GM23338 (cell line): ENCODE data around the gene SLC39A8. TPM values are rescaled to one million over a fixed set of nuclear protein-coding genes. Genes with fewer than 3 reads are reported as not detected.

Experiments
- ATAC-seq: fragments of 200-7000 bp; cut with Tn5 transposase; 3 replicates; pipeline ENCODE4 v1.9.1; 2020
- DNase-seq: peaks from one replicate; pipeline ENCODE4 v3.0.0-alpha.2; 2015; ENCODE audit warnings: low spot score
- H2AFZ ChIP-seq: fragments of 200-600 bp; sonication (generic); 2 replicates; pipeline ENCODE4 v1.8.0; 2016; ENCODE audit warnings: antibody characterized with exemption, mild to moderate bottlenecking, moderate library complexity
- H3F3A ChIP-seq: fragments of 200-600 bp; sonication (generic); replicated peaks from 2 replicates; pipeline ENCODE4 v1.8.0; 2017; ENCODE audit warnings: antibody characterized with exemption, mixed run types, low read depth
- H3K27ac ChIP-seq: fragments of 200-600 bp; sonication (generic); 2 replicates; pipeline ENCODE4 v1.6.1; 2016; ENCODE audit warnings: low read depth
- H3K27me3 ChIP-seq: fragments of 200-600 bp; sonication (generic); 2 replicates; pipeline ENCODE4 v1.8.0; 2016; ENCODE audit warnings: mild to moderate bottlenecking, mixed run types, moderate library complexity; ENCODE audit not compliant: insufficient read depth
- H3K36me3 ChIP-seq: fragments of 200-600 bp; sonication (generic); 2 replicates; pipeline ENCODE4 v1.8.0; 2016; ENCODE audit warnings: mild to moderate bottlenecking; ENCODE audit not compliant: insufficient read depth
- H3K4me1 ChIP-seq: fragments of 200-600 bp; sonication (generic); 2 replicates; pipeline ENCODE4 v1.8.0; 2016; ENCODE audit warnings: mild to moderate bottlenecking, moderate library complexity; ENCODE audit not compliant: insufficient read depth
- H3K4me2 ChIP-seq: fragments of 200-600 bp; sonication (generic); 2 replicates; pipeline ENCODE4 v1.7.1; 2017; ENCODE audit warnings: mixed run types
- H3K4me3 ChIP-seq: fragments of 200-600 bp; sonication (generic); 2 replicates; pipeline ENCODE4 v1.6.1; 2016; ENCODE audit warnings: mixed run types
- H3K79me2 ChIP-seq: fragments of 200-600 bp; sonication (generic); replicated peaks from 2 replicates; pipeline ENCODE4 v1.8.0; 2017; ENCODE audit warnings: mild to moderate bottlenecking; ENCODE audit not compliant: insufficient read depth
- H3K9me2 ChIP-seq: fragments of 200-600 bp; sonication (generic); 2 replicates; pipeline ENCODE4 v1.8.0; 2017; ENCODE audit not compliant: insufficient read depth
- H4K20me1 ChIP-seq: fragments of 200-600 bp; sonication (generic); replicated peaks from 2 replicates; pipeline ENCODE4 v1.8.0; 2017; ENCODE audit warnings: mild to moderate bottlenecking; ENCODE audit not compliant: insufficient read depth
- H3K27ac Mint-ChIP-seq: 2 replicates; pipeline ENCODE4 v1.8.0; 2020; ENCODE audit warnings: inconsistent platforms, mild to moderate bottlenecking, moderate library complexity, mixed read lengths
- H3K27me3 Mint-ChIP-seq: 3 replicates; pipeline ENCODE4 v1.8.0; 2022; ENCODE audit warnings: low read depth, mild to moderate bottlenecking, moderate library complexity, mixed read lengths, inconsistent platforms; ENCODE audit not compliant: insufficient read depth, poor library complexity
- H3K36me3 Mint-ChIP-seq: 3 replicates; pipeline ENCODE4 v1.8.0; 2021; ENCODE audit warnings: low read depth, mild to moderate bottlenecking, inconsistent platforms, moderate library complexity, mixed read lengths
- H3K4me1 Mint-ChIP-seq: 3 replicates; pipeline ENCODE4 v1.8.0; 2020; ENCODE audit warnings: mild to moderate bottlenecking, inconsistent platforms, mixed read lengths
- H3K4me3 Mint-ChIP-seq: 3 replicates; pipeline ENCODE4 v1.8.0; 2021; ENCODE audit warnings: moderate library complexity, mild to moderate bottlenecking, inconsistent platforms, mixed read lengths
- H3K9me3 Mint-ChIP-seq: 3 replicates; pipeline ENCODE4 v1.8.0; 2020; ENCODE audit warnings: moderate library complexity, mild to moderate bottlenecking, inconsistent platforms, mixed read lengths
- CREB1 ChIP-seq: fragments of 250-450 bp; sonication (Bioruptor Pico); IDR thresholded peaks from 2 replicates; pipeline ENCODE4 v1.5.0; 2020; ENCODE audit warnings: low read depth, mild to moderate bottlenecking, moderate library complexity
- CTCF ChIP-seq, 2 experiments: fragments of 200-600 bp in 1 of 2; sonication (generic) in 1 of 2; conservative IDR thresholded peaks; 2 replicates each; pipeline versions ENCODE4 v1.5.1 to v1.6.1; 2016 to 2017; ENCODE audit warnings: antibody characterized with exemption in 2 of 2, low read depth in 2 of 2, mild to moderate bottlenecking in 2 of 2, moderate library complexity in 1 of 2
- ETS1 ChIP-seq: IDR thresholded peaks from 2 replicates; pipeline ENCODE4 v1.6.1; 2016; ENCODE audit warnings: antibody characterized with exemption
- EZH2 ChIP-seq: fragments of 200-600 bp; sonication (generic); IDR thresholded peaks from one replicate; pipeline ENCODE4 v1.8.0; 2017; ENCODE audit warnings: antibody characterized with exemption, mild to moderate bottlenecking, low read depth; ENCODE audit not compliant: unreplicated experiment
- EZH2phosphoT487 ChIP-seq: fragments of 200-600 bp; sonication (generic); IDR thresholded peaks from one replicate; pipeline ENCODE4 v1.8.1; 2018; ENCODE audit warnings: antibody characterized with exemption; ENCODE audit not compliant: unreplicated experiment
- JUNB ChIP-seq: IDR thresholded peaks from one replicate; pipeline ENCODE4 v1.6.1; 2016; ENCODE audit warnings: antibody characterized with exemption; ENCODE audit not compliant: unreplicated experiment
- NANOG ChIP-seq: IDR thresholded peaks from 2 replicates; pipeline ENCODE4 v1.6.1; 2016; ENCODE audit warnings: antibody characterized with exemption, borderline replicate concordance
- POLR2AphosphoS5 ChIP-seq: IDR thresholded peaks from 2 replicates; pipeline ENCODE4 v1.6.1; 2016; ENCODE audit warnings: antibody characterized with exemption, low read depth
- REST ChIP-seq: IDR thresholded peaks from one replicate; pipeline ENCODE4 v1.6.1; 2018; ENCODE audit warnings: antibody characterized with exemption; ENCODE audit not compliant: unreplicated experiment
- STAT1 ChIP-seq: IDR thresholded peaks from one replicate; pipeline ENCODE4 v1.6.1; 2016; ENCODE audit warnings: antibody characterized with exemption; ENCODE audit not compliant: unreplicated experiment
- ZNF114 ChIP-seq: fragments of 250-450 bp; sonication (Bioruptor Pico); IDR thresholded peaks from 2 replicates; pipeline ENCODE4 v1.5.0; 2020; ENCODE audit warnings: mild to moderate bottlenecking, moderate library complexity
- ZNF331 ChIP-seq: fragments of 250-450 bp; sonication (Bioruptor Pico); IDR thresholded peaks from 2 replicates; pipeline ENCODE4 v1.5.0; 2020; ENCODE audit warnings: low read depth, mild to moderate bottlenecking, moderate library complexity
- ZNF462 ChIP-seq: fragments of 250-450 bp; sonication (Bioruptor Pico); IDR thresholded peaks from 2 replicates; pipeline ENCODE4 v1.5.0; 2020; ENCODE audit warnings: mild to moderate bottlenecking, moderate library complexity
- polyA plus RNA-seq: library from polyadenylated mRNA; unstranded; fragments of >200 nt; fragmentation: Nextera tagmentation; extraction: Ambion mirVana; gene quantifications from 2 replicates; pipeline ENCODE4 v1.2.1, GENCODE V29; 2016
- total RNA-seq: library from RNA; depleted of rRNA; stranded (reverse); fragments of >200 nt; shearing (Covaris generic); gene quantifications from 2 replicates; pipeline ENCODE4 v1.2.3, GENCODE V29; 2014

The SLC39A8 gene
- total and polyA plus RNA-seq, 2 experiments from 2014 or later = 20.1 to 42.5 TPM

- Histone ChIP-seq H3K9me2 (no peaks in the 10 kb centered on the region), H2AFZ (peak overlapping the region; percentile 9), H3K27me3 (peaks cover 19% of the 10 kb centered on the region), H3K4me2 (peak overlapping the region; percentile 97), H3K27ac (0 out of 2 replicates have a peak overlapping the region, but pooled peaks have one; percentile 42), H3K79me2 (peaks cover 24% of the 10 kb centered on the region), H3K4me3 (peak overlapping the region; percentile 82), H3K36me3 (no peaks in the 10 kb centered on the region), H4K20me1 (no peaks in the 10 kb centered on the region), H3F3A (no peaks in the 10 kb centered on the region), H3K4me1 (peaks cover 52% of the 10 kb centered on the region)
- Mint-ChIP-seq H3K27ac (no peak overlapping the region), H3K27me3 (peaks cover 22% of the 10 kb centered on the region), H3K4me3 (peak overlapping the region; percentile 85), H3K4me1 (peaks cover 53% of the 10 kb centered on the region), H3K9me3 (no peaks in the 10 kb centered on the region), H3K36me3 (no peaks in the 10 kb centered on the region)
- TF ChIP-seq POLR2AphosphoS5 = no peak
- no peak for TF ChIP-seq ZNF114 (CRISPR knock-in tag)
- TF ChIP-seq CTCF (conservative IDR thresholded peaks at IDR 0.05; ENCODE audit: low read depth in 2 of 2) = no peak
- TF ChIP-seq ZNF331 (CRISPR knock-in tag) = no peak
- TF ChIP-seq ETS1 = no peak
- no peak for TF ChIP-seq NANOG
- TF ChIP-seq REST = no peak
- TF ChIP-seq STAT1 = no peak
- no peak for TF ChIP-seq ZNF462 (CRISPR knock-in tag)
- no peak for TF ChIP-seq JUNB
- no peak for TF ChIP-seq EZH2
- TF ChIP-seq CREB1 (CRISPR knock-in tag) = no peak
- no peak for TF ChIP-seq EZH2phosphoT487
- peak; percentile 68 for DNase-seq
- ATAC-seq = peak; percentile 69
Observed at GRCh38 chr4:102344520-102344953, 745 bp downstream of the SLC39A8 start.
